Raji (cell line): ENCODE data around the gene RAPGEF3.

Experiments used
- POLR2A ChIP-seq: IDR thresholded peaks from 2 replicates; pipeline ENCODE4 v1.6.1; 2011; ENCODE audit warnings: low read depth, low read length, control low read depth; ENCODE audit not compliant: insufficient read depth

The RAPGEF3 gene

GRCh38 chr12:47734725-47735480 is 23.8 kb downstream of the RAPGEF3 start:
- TF ChIP-seq POLR2A: no peak

DNA sequence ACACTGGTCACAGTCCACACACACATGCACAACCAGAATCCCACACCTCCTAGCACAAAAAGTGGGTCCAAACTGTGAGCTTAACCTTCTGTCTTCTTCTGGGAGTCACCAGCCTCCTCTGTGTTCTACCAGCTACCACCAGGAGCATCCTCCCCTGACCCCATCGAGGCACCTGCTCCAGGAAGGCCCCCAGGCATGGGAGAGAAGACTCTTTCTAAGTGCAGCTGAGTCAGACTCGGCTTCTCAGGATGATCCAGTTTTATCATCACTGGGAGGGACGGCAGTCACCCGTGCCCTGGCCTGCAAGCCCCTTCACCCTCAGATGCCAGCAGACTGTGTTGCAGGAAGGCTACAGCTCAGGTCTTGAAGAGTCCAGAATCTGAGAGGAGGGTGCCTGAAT is 25.5 kb downstream of the RAPGEF3 start:
- no peak for TF ChIP-seq POLR2A

- no peak for TF ChIP-seq POLR2A
Measured at GRCh38 chr12:47732504-47732903, 26.2 kb downstream of the RAPGEF3 start.

- TF ChIP-seq POLR2A: no peak
Measured at GRCh38 chr12:47731723-47732122, 27.0 kb downstream of the RAPGEF3 start.

GRCh38 chr12:47730341-47730744 is 28.3 kb downstream of the RAPGEF3 start:
- TF ChIP-seq POLR2A: no peak

DNA sequence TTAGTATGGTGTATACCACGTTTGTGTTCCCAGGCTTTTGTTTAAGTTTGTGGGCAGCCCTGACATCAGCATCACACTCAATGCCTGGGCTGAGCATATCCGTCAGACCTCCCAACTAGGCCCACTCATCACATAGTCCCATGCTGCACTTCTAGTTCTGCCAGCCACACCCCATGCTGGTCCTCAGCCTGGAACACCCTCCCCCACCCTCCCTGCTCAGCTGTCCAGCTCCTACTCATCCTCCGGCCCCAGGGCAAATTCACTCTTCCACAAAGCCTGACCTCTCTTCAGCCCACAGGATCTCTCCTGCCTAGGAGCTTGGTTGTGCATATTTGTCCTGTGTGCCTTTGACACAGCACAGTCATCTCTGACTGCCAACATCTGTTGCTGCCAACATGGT is 29.4 kb downstream of the RAPGEF3 start:
- no peak for TF ChIP-seq POLR2A

DNA sequence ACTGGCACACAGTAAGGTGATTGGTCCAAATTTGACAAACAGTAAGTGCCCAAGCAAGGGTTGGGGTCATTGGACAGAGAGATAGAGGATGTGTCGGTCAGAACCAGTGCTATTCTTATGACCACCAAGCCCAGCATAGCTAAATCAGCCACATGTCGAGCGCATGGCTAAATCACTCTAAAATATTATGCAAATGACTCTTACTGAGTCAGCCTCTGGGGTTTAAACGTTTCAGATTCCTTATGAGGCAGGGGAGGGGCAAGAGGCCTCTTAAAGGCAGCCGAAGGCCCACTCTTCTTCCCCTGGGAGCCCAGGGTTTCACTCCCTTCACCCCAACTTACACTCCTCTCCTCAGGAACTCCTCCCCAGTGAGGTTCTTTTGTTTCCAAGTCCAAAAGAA is 32.8 kb downstream of the RAPGEF3 start:
- no peak for TF ChIP-seq POLR2A

- TF ChIP-seq POLR2A: no peak
Measured at GRCh38 chr12:47725091-47725772, 33.4 kb downstream of the RAPGEF3 start, which contains the start of gene ENDOU. Gene ENDOU, minus strand, starts transcription at chr12:47725490. Its CDS starts 77 bp downstream, at chr12:47725413.

- TF ChIP-seq POLR2A: no peak
Measured at GRCh38 chr12:47722941-47723631, 35.6 kb downstream of the RAPGEF3 start.

- TF ChIP-seq POLR2A: no peak
Measured at GRCh38 chr12:47722136-47722834, 36.4 kb downstream of the RAPGEF3 start.

DNA sequence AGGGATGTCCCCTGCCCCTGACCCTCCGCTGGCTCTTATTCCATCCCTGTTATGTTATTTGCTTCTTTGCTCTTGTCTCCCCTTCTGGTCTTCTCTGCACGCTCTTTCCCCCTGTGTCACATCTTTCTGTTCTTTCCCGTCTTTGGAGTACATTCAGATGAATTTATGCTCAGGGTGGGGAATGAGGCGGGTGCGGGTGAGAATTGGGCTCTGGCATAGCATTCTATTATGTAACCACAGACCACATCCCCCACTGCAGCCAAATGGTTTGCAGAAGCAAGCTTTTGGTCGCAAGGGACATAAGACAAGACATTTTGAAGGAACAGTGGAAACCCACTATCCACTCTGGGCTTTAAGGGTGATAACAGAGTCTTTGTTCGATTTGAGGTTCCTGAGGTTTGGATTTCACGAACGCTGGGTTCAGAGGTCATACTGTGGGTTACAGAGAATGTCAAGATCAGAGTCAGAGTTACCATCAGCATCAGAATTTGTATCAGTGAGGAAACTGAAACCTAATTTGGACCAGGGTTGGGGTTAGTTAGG is 37.2 kb downstream of the RAPGEF3 start:
- TF ChIP-seq POLR2A: no peak

- no peak for TF ChIP-seq POLR2A
Measured at GRCh38 chr12:47718531-47718930, 40.1 kb downstream of the RAPGEF3 start.

DNA sequence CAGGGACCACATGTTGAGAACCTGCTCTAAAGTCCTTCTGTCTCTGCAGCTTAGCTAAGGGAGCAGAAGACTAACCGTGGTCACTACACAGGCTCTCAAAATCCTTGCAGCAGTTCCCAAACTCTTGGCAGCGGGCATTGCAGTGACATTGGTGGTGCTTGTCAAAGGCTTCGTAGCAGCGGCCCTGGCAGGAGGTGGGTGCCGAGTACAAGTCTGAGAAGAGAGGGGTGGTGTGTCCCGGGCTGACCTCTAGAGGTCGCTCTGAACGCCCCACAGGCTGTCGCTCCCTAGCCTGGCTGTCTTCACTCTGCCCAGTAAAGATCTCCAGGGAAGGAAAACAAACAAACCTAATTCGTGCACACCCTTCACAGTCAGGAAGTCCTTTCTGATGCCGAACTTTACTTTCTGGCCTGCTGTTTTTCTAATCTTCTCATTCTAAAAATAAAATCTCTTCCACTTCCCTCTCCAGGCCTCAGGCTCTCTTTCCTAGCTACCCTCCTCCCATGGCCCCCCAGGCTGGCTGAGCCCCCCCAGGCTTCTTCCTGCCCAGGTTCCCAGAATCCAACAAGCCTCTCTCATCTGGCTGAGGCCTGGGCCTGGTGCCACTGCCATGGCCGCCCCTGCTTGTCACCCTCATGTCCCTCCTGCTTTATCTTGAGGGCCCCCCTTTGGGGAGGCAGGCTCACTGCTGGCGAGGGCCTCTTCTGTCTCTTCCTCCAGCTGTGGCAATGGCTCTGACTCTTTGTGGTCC is 41.1 kb downstream of the RAPGEF3 start:
- TF ChIP-seq POLR2A: no peak

DNA sequence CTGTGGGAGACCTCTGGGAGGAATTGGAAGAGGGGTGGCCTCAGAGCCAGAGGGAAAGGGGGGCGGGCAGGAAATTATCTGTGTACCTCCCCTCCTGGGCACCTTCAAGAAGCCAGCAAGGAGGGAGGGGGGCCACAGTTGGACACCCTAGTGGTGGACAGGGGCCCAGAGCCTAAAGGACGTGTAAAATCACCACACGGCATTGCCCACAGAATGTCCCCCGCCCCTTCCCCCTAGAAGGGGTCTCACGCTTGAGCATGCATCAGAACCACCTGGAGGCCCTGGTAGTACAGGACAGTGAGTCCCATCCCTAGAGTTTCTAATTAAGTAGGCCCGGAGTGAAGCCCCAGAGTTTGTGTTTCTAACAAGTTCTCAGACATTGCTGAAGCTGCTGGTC is 41.6 kb downstream of the RAPGEF3 start:
- no peak for TF ChIP-seq POLR2A

DNA sequence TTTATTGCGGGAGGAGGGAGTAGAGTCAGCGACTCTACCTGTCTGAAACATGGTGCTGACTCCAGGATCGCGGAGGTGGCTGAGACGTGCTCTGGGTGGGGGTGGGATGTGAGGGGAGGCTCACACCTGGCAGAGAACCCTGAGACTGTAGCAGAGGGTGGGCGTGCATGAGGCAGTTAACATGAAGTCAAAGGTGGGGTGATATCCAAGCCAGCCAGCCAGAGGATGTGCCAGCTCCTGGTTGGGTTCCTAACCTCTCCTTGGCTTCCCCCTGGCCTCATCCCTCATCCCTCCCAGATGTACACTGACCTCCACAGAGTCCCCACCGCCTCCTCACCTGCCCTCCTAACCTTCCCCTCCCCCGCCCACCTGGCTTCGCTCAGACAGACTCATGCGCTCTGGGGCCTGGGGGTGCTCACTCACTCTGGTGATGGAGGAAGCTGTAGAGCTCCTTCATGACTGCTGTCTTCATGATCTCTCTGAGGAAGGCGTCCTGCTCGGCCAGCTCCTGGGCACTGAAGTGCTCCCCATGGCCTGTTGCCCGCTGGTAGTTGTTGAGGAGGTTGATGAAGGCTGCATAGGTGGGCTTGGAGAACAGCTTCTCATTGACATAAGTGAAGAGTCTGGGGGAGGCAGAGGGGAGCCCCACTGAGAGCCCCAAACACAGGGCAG is 42.7 kb downstream of the RAPGEF3 start:
- no peak for TF ChIP-seq POLR2A
